ENCODE measurements around the gene C16orf86.

DNA sequence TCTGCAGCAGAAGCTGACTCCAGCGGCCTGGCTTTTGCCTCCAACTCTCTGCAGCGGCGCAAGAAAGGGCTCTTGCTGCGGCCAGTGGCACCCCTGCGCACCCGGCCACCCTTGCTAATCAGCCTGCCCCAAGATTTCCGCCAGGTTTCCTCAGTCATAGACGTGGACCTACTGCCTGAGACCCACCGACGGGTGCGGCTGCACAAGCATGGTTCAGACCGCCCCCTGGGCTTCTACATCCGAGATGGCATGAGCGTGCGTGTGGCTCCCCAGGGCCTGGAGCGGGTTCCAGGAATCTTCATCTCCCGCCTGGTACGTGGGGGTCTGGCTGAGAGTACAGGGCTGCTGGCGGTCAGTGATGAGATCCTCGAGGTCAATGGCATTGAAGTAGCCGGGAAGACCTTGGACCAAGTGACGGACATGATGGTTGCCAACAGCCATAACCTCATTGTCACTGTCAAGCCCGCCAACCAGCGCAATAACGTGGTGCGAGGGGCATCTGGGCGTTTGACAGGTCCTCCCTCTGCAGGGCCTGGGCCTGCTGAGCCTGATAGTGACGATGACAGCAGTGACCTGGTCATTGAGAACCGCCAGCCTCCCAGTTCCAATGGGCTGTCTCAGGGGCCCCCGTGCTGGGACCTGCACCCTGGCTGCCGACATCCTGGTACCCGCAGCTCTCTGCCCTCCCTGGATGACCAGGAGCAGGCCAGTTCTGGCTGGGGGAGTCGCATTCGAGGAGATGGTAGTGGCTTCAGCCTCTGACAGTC lies 4.5 kb upstream of the C16orf86 start:
- no peak for TF ChIP-seq CTCF (IDR thresholded peaks at IDR 0.05; ENCODE audit: low read length)
- TF ChIP-seq EZH2phosphoT487 (IDR thresholded peaks at IDR 0.05; ENCODE audit: low read length) = no peak
- TF ChIP-seq EZH2 (optimal IDR thresholded peaks at IDR 0.05; ENCODE audit: low read depth, low read length) = no peak

All from MM.1S (cell line).